Measurements from ENCODE around the gene KANK4.

KANK4 gene

DNA sequence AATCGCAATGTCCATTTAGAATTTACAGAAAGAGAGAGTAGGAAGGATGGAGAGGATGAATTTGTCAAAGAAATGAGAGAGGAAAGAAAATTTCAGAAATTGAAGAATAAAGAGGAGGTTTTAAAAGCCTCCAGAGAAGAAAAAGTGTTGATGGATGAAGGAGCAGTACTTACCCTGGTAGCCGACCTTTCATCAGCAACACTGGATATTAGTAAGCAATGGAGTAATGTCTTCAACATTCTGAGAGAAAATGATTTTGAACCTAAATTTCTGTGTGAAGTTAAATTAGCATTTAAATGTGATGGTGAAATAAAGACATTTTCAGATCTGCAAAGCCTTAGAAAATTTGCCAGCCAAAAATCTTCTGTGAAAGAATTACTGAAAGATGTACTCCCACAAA lies 112.0 kb downstream of the KANK4 start:
- no peak for DNase-seq
- ATAC-seq: no peak

DNA sequence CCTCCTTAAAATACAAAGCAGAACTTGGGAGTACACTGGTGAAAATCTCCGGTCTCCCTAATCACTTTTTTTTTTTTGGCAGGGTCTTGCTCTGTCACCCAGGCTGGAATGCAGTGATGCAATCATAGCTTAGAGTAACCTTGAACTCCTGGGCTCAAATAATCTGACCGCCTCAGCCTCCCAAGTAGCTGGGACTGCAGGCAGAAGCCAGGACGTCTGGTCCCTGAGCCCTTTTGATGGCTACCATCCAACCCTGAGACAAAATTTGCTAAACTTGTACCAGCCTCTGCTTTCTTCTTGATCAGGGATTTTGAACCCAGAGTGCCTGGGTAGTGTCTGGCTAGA lies 120.5 kb downstream of the KANK4 start:
- DNase-seq: no peak
- ATAC-seq: no peak

DNA sequence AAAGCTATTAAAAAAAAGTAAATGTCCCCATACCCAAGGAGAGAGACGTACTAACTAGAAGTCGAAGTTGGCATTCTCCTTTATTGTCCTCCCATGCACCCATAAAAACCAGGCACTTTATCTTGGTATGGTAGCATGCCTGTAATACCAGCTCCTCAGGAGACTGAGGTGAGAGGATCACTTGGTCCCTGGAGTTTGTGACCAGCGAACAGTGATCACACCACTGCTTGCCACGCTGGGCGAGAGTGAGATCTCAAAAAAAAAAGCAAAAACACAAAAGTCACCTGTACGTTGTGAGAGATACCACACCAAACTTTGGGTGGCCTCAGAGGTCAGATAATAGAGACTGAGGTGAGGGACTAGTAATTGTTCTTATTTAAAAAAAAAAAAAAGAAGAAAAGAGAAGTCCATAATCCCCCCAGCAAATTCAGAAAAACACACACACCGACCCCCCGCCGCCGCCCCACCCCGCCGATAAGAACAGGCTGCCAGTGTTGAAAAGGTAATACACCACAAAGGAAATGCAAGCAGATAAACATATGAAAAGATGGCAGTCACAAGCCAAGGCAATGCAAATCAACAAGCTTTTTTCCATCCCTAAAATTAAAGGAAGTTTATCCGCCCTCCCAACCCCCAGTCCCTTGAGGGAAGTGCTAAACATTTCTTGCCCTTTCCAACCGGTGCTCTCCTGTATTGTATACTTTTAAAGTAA lies 121.0 kb downstream of the KANK4 start:
- DNase-seq: no peak
- ATAC-seq: no peak

DNA sequence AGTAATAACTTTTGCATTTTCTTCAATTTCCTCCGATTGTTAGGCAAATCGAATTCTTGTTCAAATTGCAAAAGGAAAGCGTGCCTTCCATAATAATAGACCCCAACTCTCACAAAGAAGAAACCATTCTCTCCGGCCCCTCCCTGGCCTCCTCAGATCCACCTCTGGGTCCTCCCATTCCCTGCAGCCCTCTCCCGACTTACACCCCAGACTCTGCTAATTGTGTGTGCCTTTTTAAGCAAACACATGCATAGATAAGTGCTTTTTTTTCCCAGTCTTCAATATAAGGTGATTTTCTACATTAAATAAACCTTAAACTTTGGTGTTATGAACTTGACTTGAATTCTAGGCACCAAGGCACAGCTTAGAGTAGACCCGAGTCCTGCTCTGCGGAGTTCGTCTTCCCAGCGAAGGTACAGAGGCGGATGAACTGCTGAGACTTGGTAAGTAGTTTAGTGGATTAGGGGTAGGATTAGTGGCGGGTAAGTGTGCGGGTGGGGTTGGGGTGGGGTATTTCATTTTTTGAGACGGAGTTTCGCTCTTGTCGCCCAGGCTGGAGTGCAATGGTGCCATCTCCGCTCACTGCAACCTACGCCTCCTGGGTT lies 123.0 kb downstream of the KANK4 start:
- no peak for ATAC-seq
- no peak for DNase-seq

DNA sequence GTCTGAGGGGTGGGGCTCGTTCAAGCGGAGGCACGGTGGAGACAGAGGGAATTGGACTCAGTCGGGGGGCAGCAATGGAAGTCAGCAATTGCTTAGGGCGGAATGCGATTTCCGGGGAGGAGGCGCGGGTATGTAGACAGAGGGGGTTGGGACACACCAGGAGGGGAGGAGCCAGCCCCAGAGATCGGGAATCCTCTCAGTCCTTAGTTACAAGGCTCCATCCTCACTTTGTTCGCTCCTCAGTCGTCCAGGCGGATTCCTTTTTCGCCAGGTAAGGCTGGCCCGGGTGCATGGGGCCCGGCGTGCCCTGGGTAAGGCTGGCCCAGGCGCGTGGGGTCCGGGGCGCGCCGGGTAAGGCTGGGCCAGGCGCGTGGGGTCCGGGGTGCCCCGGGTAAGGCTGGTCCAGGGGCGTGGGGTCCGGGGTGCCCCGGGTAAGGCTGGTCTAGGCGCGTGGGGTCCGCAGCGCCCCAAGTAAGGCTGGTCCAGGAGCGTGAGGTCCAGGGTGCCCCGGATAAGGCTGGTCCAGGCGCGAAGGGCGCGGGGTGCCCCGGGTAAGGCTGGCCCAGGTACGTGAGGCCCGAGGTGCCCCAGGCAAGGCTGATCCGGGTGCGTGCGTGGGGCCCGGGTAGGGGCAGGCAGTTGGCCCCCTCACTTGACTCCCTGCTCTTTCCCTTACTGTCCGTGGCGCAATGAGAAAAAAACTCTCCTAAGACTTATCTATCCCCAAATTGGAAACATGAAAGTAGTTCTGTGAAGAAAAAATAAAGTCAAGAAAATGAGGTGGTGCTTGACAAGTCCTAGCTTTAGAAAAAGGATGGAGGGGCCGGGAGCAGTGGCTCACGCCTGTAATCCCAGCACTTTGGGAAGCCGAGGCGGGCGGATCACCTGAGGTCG lies 124.3 kb downstream of the KANK4 start, which contains the start of gene L1TD1:
TSS of gene L1TD1 (plus strand) at position 199 of the 894 bp plus-strand sequence. CDS start 11,780 bp downstream, outside the sequence.
- DNase-seq (peak; percentile 4), ATAC-seq (peak; percentile 36)

DNA sequence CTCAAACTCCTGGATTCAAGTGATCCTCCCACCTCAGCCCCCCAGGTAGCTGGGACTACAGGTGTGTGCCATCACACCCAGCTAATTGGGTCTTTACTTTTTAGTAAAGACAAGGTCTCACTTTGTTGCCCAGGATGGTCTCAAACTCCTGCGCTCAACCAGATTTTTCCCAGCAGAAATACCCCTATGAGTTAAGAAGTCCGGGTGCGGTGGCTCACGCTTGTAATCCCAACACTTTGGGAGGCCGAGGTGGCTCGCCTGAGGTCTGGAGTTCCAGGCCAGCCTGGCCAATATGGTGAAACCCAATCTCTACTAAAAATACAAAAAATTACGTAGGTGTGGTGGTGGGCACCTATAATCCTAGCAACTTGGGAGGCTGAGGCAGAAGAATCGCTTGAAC lies 131.1 kb downstream of the KANK4 start:
- DNase-seq: no peak
- no peak for ATAC-seq

DNA sequence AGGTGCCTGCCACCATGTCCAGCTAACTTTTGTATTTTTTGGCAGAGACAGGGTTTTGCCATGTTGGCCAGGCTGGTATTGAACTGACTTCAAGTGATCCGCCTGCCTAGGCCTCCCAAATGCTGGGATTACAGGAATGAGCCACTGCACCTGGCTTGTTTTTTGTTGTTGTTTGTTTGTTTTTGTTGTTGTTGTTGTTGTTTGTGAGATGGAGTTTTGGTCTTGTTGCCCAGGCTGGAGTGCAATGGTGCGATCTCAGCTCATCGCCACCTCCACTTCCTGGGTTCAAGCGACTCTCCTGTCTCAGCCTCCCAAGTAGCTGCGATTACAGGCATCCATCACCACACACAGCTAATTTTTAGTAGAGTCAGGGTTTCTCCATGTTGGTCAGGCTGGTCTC lies 131.7 kb downstream of the KANK4 start:
- no peak for DNase-seq
- ATAC-seq: no peak

Measured in stimulated activated naive CD8-positive, alpha-beta T cell treated with anti-CD3 and anti-CD28 coated beads, Interleukin-15, Interleukin-2, amounts not matched to agents 100 U/mL and 50 U/mL, for 24 hours (primary cell).